COR-L47 (cell line): Measurements from ENCODE around the gene LMCD1.

Experiments
- DNase-seq: peaks from one replicate; lab custom pipeline; 2025; lab: John Stamatoyannopoulos, UW

Gene LMCD1, protein sequence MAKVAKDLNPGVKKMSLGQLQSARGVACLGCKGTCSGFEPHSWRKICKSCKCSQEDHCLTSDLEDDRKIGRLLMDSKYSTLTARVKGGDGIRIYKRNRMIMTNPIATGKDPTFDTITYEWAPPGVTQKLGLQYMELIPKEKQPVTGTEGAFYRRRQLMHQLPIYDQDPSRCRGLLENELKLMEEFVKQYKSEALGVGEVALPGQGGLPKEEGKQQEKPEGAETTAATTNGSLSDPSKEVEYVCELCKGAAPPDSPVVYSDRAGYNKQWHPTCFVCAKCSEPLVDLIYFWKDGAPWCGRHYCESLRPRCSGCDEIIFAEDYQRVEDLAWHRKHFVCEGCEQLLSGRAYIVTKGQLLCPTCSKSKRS

GRCh38 chr3:8501371-8502131 lies at the start of gene LMCD1:
Gene LMCD1, plus strand, starts transcription at chr3:8501823. Its CDS starts 116 bp downstream, at chr3:8501939.
- DNase-seq: peak; percentile 67

GRCh38 chr3:8452112-8452511 lies 49.5 kb upstream of the LMCD1 start:
- DNase-seq: no peak

GRCh38 chr3:8453153-8453552 lies 48.5 kb upstream of the LMCD1 start:
- DNase-seq: no peak

DNA sequence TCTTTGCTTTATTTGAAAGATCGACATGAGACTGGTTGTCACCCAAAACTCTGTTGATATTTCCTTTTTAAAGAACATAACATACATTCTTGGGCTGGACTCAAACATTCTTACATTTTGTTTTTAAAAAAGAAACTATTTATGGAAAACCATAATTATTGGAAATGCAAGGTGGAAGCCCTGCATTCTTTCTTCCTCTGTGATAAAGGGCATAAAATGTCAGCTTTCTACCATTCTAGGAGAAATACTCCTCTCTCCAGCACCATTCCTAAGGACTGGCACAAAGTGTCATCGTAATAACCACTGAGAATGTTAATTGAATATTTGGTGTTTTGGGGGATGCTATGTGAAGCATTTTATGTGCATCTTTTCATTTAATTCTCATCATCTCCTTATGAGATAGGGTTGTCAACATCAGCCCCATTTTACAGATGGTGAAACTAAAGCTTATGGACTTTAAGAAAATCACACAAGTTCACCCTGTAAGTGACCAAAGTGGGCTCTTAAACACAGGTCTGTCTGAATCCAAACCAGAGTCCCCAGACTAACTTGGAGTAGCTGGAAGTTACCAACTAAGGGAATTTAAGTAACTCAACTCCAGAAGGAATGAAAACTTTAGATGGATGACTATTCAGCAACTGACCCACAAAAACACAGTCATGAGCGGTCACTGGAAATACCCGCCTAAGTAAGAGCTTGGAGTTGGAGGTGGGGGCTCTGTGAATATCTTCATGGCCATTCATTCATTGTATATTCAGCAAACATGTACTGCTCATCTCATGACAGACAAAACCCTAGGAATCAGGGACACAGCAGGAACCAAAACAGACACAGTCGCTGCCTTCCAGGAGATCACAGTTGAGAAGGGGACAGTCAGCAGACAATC lies 45.9 kb upstream of the LMCD1 start:
- no peak for DNase-seq

- no peak for DNase-seq
Observed at GRCh38 chr3:8456412-8456811, 45.2 kb upstream of the LMCD1 start.

GRCh38 chr3:8457039-8457438 lies 44.6 kb upstream of the LMCD1 start:
- no peak for DNase-seq

DNA sequence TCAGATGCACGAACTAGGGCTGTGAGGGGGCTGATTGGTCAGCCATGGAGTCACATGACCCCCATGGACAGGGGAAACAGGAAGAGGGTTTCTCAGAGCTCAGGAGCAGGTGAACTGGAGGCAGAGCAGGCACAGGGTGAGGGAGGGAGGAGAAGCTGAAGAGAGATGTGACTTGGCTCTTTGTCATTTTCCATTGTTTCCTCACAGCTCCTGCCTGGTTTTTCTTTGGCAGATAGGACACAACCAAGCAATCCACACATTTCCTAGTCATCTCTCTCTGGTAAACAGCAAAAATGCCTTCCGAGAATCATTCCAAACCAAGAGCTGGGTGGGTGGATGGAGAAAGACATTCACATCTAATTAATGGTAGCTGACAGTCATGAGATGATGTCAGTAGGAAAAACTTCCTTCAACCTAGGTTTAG lies 43.4 kb upstream of the LMCD1 start:
- DNase-seq: no peak

GRCh38 chr3:8458711-8459110 lies 42.9 kb upstream of the LMCD1 start:
- DNase-seq: no peak

DNA sequence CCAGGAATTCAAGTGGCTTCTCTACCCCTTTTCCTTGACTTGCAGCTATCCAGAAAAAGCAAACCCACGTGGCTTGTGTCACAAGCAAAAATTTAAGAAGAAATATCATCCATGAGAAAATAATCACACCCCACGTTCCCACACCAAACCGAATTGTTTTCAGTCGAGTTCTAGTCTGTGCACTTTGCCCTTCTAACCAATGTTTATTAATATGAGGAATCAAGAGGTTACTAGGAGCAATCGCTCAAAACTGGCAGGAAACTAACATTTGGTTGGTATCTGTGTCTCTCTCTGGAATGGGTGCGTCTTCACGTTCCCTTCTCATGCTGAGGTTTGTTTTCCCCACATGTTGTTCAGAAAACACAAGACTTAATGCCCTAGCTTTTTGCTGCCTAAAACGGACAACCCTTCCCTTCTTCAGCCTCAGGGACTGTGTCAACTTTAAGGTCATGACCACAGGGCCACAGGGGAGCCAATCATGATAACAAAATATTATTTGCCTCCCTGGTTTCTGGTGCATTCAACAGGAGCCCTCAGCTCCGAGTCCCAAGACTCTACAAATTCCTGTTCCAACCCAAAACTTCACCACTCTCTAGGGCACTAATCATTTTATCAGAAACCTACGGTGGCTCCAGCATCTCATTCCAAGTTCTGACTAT lies 41.4 kb upstream of the LMCD1 start:
- DNase-seq: no peak

- no peak for DNase-seq
Observed at GRCh38 chr3:8460815-8461456, 40.7 kb upstream of the LMCD1 start.

DNA sequence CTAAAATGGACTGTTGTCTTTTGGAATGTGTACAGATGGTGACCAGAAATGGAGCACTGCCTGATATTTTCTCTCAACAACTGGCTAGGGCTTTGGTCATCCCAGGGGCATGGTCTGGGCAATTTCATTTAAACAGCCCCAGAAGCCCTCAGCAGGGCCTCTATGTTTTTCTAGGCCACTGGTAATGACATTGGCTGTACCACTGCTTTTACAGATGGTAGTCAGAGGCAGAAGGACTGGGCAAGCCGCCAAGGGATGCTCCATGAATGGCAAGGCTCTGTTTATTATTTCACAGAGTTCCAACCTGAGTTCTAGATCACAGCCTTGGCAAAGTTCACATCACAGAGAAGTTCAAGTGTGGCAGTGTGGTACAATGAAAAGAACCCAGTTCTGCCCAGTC lies 37.0 kb upstream of the LMCD1 start:
- peak; percentile 2 for DNase-seq

- DNase-seq: no peak
Observed at GRCh38 chr3:8466526-8466925, 35.1 kb upstream of the LMCD1 start.

GRCh38 chr3:8470801-8471200 lies 30.8 kb upstream of the LMCD1 start:
- no peak for DNase-seq

DNA sequence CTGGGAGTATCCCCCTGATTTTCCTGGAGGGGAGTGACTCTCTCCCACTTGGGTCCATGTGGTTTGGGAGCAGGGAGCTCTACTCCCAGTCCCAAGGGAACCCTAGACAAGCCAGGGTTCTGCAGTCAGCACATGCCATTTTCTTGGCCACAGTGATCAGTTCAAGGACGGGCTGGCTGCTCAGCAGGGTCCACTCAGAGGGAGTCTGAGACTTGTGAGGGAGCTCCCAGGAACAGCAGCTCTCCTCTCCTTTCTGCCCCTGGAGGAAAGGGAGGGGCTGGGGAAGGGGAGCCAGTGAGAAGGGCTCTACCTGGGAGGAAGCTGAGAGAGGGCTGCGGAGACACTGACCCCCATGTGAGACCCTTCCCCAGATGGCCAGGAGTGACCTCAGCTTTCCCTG lies 29.1 kb upstream of the LMCD1 start:
- DNase-seq: no peak

DNA sequence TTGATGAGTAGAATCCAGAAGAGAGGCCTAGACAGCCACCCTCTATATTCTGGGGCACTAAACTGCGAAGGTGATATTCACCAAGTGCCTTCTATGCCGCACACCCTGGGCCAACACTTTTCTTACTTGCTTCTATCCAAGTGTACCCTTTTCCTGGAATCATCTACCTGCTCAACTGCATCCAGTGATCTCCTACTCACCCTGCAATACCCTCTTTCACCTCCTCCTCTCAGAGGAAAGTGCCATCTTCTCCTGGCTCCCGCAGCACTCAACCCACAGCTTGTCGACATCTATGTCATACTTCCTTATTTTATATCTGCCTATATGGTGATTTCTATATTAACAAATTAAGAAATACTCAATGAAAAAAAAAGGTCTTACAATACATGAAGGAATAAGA lies 28.6 kb upstream of the LMCD1 start:
- DNase-seq: no peak

- DNase-seq: no peak
Observed at GRCh38 chr3:8473990-8474389, 27.6 kb upstream of the LMCD1 start.

GRCh38 chr3:8474991-8475390 lies 26.6 kb upstream of the LMCD1 start:
- no peak for DNase-seq

DNA sequence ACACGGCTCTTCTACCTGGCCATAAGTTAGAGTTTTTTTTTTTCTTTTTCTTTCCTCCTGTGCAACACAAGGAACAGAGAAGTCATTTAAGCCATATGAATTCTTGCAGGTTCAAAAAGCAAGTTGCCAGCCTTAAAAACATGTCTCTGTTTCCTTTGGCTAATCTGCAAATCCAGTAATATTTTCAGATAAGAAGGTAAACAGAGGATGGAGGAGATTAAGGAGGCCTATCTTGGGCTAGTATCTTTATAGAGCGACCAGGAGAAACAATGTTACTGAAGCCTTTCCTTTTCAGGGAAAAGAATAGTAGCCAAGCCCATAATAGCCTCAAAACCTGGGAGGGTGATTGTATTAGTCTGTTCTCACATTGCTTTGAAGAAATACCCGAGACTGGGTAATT lies 20.9 kb upstream of the LMCD1 start:
- DNase-seq: no peak

GRCh38 chr3:8481380-8481779 lies 20.2 kb upstream of the LMCD1 start:
- DNase-seq: no peak

- no peak for DNase-seq
Observed at GRCh38 chr3:8482263-8482662, 19.4 kb upstream of the LMCD1 start.

- no peak for DNase-seq
Observed at GRCh38 chr3:8482960-8483665, 18.5 kb upstream of the LMCD1 start.
